Raji (cell line): Measurements from ENCODE around the gene KLKB1.

Experiments used
- POLR2A ChIP-seq: IDR thresholded peaks from 2 replicates; pipeline ENCODE4 v1.6.1; 2011; ENCODE audit warnings: low read depth, low read length, control low read depth; ENCODE audit not compliant: insufficient read depth

Gene KLKB1

GRCh38 chr4:186227221-186227620 lies at the start of gene KLKB1:
KLKB1 (plus strand) TSS chr4:186227507; CDS start chr4:186228196, 689 bp downstream.
- TF ChIP-seq POLR2A = no peak

- no peak for TF ChIP-seq POLR2A
Observed at GRCh38 chr4:186188107-186188506, 39.2 kb upstream of the KLKB1 start.

DNA sequence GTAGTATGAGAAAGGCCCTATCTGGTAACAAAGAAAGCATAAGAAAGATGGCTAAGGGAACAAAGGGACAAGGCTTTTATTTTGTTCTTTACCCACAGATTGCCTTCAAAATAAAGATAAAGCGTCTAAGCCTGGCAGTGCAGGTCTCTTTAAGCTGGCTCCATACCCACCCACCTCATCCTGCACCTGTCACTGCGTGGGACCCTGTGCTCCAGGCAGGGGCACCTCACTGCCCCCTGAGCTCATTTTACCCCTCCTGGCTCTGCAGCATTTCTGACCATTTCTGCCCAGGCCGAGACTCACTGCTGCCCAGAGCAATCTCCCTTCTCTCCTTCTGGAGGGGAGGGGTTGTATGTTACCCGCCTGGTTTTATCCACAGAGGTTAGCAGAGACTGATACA lies 37.7 kb upstream of the KLKB1 start:
- TF ChIP-seq POLR2A = peak; percentile 49; the same call in 1 of the 2 replicates

DNA sequence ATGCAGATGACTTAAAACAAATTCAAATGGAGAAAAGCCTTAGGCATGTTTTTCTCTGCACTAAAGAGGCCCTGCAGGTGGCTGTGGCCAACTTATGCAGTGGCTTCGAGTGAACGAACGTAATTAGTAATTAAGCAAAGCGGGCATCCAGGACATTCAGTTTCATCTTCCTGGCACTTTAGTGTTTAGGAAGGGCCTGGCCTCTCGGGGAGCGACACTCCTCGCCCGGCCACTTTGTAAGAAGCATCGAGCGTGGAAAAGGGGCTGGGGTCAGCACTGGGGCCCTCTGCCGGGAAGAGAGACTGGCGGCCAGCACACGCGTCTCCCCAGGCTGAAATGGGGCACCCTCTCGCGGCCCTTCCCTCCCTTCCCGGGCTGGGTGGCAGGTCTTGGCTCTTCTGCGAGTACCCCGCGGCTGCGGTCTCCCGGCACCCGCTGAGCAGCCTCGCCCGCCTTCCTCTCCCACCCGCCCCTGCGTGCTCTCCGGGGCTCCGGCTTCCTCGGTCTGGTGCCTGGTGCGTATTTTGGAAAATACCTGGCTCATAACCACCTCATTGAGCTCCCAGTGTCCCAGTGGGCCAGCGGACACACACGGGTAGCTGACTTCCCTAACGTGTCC lies 36.6 kb upstream of the KLKB1 start:
- no peak for TF ChIP-seq POLR2A

DNA sequence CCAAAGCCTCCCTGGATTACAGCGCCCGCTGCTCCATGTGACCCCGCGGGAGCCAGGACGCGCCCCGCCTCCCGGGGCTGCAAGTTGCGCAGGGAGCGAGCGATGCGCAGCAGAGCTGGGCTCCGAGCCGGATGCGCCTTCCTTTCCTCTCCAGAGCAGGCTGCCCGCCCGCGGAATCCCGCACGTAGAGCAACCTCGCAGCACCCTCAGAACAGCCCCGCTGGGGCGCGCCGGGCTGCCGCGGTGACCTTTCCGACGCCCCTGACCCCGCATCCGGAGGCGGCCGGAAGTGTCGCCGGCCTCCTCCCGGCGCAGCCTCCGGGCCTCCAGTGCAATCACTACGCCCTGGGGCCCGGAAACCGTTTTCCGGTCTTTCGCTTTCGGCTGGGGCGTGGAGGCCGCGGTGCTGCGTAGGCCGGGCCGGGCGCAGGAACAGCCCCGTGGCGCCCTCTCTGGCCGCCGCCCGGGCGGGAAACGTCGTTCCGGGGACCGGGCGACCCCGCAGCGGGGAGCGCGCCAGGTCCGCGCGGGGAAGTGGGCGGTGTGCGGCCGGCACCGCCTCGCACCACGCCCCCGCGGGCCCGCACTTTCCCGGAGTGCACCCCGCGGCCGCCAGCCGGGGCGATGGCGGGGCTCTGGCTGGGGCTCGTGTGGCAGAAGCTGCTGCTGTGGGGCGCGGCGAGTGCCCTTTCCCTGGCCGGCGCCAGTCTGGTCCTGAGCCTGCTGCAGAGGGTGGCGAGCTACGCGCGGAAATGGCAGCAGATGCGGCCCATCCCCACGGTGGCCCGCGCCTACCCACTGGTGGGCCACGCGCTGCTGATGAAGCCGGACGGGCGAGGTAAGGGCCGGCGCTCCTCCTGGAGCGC lies 35.9 kb upstream of the KLKB1 start, which contains the start of gene CYP4V2:
CYP4V2 (plus strand) TSS at position 368 of the 866 bp plus-strand sequence; CDS start at position 625, 257 bp downstream.
- TF ChIP-seq POLR2A = peak; percentile 84

DNA sequence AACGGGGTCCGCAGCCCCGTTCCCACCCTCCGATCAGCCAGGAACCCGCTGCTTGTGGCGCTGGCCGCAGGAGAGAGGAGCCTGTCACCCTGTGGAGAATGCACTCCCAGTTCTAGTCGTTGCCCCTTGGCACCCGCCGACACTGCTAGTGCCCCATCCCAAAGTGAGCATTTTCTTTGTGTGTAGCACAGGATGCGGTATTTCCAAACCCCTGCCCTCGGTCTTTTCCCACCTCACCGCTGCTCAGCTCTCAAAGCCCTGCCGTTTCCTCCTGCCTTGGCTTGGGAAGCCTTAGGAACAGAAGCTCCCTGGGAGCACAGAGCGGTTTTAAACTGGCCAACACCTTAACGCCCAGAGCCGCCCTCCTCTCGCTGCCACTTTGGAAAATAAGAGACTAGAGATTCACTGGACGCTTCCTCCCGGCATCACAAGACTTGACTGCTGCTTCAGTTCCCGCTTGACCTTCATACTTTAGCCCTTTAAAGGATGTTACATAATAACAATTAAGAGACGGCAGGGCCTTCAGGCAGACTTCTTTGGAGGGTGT lies 35.2 kb upstream of the KLKB1 start:
- TF ChIP-seq POLR2A = no peak

DNA sequence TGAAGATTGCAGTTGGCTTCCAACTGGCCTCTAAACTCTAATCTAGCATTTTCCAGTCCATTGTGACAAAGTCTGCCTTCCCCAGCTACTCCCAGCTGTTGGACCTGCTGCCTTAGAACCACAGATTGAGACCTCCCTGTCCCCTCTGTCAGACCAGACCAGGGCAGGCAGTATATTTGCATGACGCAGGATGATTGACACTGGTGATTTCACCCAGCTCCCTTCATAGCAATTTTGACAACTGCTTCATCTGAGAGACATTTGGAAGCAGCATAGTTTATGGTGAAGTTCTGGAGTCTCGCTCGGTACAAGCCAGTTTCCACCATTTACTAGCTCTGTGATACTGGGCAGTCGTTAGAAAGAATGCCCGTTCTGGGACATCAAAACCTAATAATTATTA lies 33.5 kb upstream of the KLKB1 start:
- TF ChIP-seq POLR2A = no peak

GRCh38 chr4:186196063-186196462 lies 31.2 kb upstream of the KLKB1 start:
- TF ChIP-seq POLR2A = no peak

- no peak for TF ChIP-seq POLR2A
Observed at GRCh38 chr4:186200516-186200915, 26.8 kb upstream of the KLKB1 start.

DNA sequence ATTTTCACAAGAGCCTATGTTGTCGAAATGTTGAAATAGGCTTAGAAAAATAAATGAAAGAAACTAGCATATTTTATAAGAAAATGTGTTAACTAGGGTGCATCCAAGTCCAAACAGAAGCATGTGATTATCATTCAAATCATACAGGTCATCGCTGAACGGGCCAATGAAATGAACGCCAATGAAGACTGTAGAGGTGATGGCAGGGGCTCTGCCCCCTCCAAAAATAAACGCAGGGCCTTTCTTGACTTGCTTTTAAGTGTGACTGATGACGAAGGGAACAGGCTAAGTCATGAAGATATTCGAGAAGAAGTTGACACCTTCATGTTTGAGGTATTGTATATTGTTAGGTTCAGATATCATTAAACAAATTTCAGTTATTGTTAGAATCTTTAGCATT lies 26.3 kb upstream of the KLKB1 start:
- no peak for TF ChIP-seq POLR2A

DNA sequence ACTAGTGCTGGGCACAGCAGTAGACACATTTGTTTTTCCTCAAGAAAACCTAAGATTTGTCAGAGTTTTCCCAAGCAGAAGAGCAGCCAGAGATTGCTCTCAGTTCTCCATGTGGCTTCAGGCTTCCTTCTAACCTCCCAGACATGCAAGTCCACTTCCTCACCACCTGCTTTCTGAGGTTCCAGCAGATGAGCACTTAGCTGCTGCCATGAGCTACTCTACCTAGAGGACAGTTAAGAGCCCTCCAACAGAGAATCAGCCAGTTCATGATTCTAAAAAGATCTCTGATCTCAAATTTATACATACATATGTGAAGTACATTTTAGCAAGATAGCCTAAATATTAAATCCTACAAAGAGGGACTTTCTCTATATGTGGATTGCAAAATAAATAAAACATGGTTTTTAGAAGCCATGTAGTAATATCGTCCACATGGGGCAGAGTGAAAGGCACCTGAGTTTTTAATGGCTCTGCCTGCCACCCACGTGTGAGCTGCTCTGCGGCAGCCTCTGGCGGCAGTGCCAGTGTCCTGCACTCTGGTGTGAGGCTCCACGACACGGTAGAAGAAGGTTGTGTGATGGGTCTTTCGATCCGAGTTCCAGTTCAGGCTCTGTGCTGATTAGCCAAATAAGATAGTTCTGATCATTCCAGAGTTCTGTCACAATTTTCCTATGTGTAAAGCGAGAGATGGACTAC lies 25.6 kb upstream of the KLKB1 start:
- no peak for TF ChIP-seq POLR2A

- TF ChIP-seq POLR2A = no peak
Observed at GRCh38 chr4:186202490-186203140, 24.7 kb upstream of the KLKB1 start.

GRCh38 chr4:186203406-186203805 lies 23.9 kb upstream of the KLKB1 start:
- no peak for TF ChIP-seq POLR2A

DNA sequence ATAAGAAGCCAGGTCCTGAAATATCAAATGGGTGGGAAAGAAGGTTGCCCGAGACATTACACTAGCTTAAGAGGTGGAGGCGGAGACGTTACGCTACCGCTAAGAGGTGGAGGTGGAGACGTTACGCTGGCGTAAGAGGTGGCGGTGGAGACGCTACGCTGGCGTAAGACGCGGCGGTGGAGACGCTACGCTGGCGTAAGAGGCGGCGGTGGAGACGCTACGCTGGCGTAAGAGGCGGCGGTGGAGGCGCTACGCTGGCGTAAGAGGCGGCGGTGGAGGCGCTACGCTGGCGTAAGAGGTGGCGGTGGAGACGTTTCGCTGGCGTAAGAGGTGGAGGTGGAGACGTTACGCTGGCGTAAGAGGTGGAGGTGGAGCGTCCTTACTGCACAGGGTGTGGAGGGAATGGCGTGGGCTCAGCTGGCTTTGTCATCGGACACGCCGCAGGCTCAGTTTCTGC lies 23.2 kb upstream of the KLKB1 start:
- no peak for TF ChIP-seq POLR2A

GRCh38 chr4:186204686-186205085 lies 22.6 kb upstream of the KLKB1 start:
- TF ChIP-seq POLR2A = no peak

GRCh38 chr4:186205156-186205555 lies 22.2 kb upstream of the KLKB1 start:
- no peak for TF ChIP-seq POLR2A
